DOHH2 (cell line): ENCODE data around the gene DBN1.
A peak's percentile ranks its signal among the peaks of the same experiment; 100 is the strongest.

ENCODE experiments used
- H3F3A ChIP-seq: fragments of 200-600 bp; sonication (generic), shearing (Covaris generic); 2 replicates; pipeline ENCODE4 v1.6.0; 2016; ENCODE audit warnings: antibody characterized with exemption, mild to moderate bottlenecking; ENCODE audit not compliant: control insufficient read depth, insufficient read depth
- H3K27ac ChIP-seq: fragments of 200-600 bp; sonication (generic); 2 replicates; pipeline ENCODE4 v1.5.1; 2014; ENCODE audit warnings: low read depth, mild to moderate bottlenecking, low read length, moderate library complexity
- H3K27me3 ChIP-seq: fragments of 200-600 bp; sonication (generic); 2 replicates; pipeline ENCODE4 v1.6.1; 2014; ENCODE audit warnings: mild to moderate bottlenecking, low read length, mixed read lengths; ENCODE audit not compliant: control insufficient read depth
- H3K36me3 ChIP-seq: fragments of 200-600 bp; sonication (generic); 2 replicates; pipeline ENCODE4 v1.6.1; 2014; ENCODE audit warnings: mild to moderate bottlenecking, low read length, moderate library complexity, mixed read lengths; ENCODE audit not compliant: control insufficient read depth
- H3K4me1 ChIP-seq: fragments of 200-600 bp; sonication (generic); 2 replicates; pipeline ENCODE4 v1.6.1; 2014; ENCODE audit warnings: mild to moderate bottlenecking, low read length, mixed read lengths; ENCODE audit not compliant: control insufficient read depth
- H3K4me2 ChIP-seq: fragments of 200-600 bp; sonication (generic); 2 replicates; pipeline ENCODE4 v1.6.0; 2014; ENCODE audit warnings: mild to moderate bottlenecking, low read length, moderate library complexity
- H3K4me3 ChIP-seq: fragments of 200-600 bp; sonication (generic); 2 replicates; pipeline ENCODE4 v1.5.1; 2014; ENCODE audit warnings: mild to moderate bottlenecking, low read length, mixed read lengths
- H3K79me2 ChIP-seq: fragments of 200-600 bp; sonication (generic); 2 replicates; pipeline ENCODE4 v1.6.1; 2014; ENCODE audit warnings: mild to moderate bottlenecking, low read length, mixed read lengths; ENCODE audit not compliant: control insufficient read depth
- H3K9me2 ChIP-seq: fragments of 200-600 bp; sonication (generic); replicated peaks from 2 replicates; pipeline ENCODE4 v1.6.1; 2014; ENCODE audit warnings: mild to moderate bottlenecking, low read length, mixed read lengths; ENCODE audit not compliant: control insufficient read depth
- H3K9me3 ChIP-seq: fragments of 200-600 bp; sonication (generic); 2 replicates; pipeline ENCODE4 v1.6.1; 2014; ENCODE audit warnings: antibody characterized with exemption, low read length, mixed read lengths; ENCODE audit not compliant: control insufficient read depth, insufficient read depth
- H4K20me1 ChIP-seq: fragments of 200-600 bp; sonication (generic); 2 replicates; pipeline ENCODE4 v1.6.0; 2014; ENCODE audit warnings: low read depth, mild to moderate bottlenecking, antibody characterized with exemption, low read length, moderate library complexity; ENCODE audit not compliant: control insufficient read depth, insufficient read depth
- CTCF ChIP-seq: fragments of 200-600 bp; sonication (generic); IDR thresholded peaks from one replicate; pipeline ENCODE4 v1.5.1; 2014; ENCODE audit warnings: antibody characterized with exemption, mild to moderate bottlenecking, low read depth, low read length; ENCODE audit not compliant: poor library complexity, severe bottlenecking
- EZH2phosphoT487 ChIP-seq: fragments of 200-600 bp; sonication (generic); IDR thresholded peaks from 2 replicates; pipeline ENCODE4 v1.6.1; 2017; ENCODE audit warnings: borderline replicate concordance, mild to moderate bottlenecking, antibody characterized with exemption, low read length, moderate library complexity, mixed read lengths

Gene DBN1

GRCh38 chr5:177508221-177508611 is 34.8 kb upstream of the DBN1 start:
- H3K79me2 ChIP-seq: peaks cover 39% of the 10 kb centered on the region
- H3K4me1 ChIP-seq: peaks cover 78% of the 10 kb centered on the region
- H4K20me1 ChIP-seq: 0 out of 2 replicates have a peak, but pooled peaks cover 4% of the 10 kb centered on the region
- peak overlapping the region; percentile 99 for H3K27ac ChIP-seq
- H3K9me3 ChIP-seq: no peaks in the 10 kb centered on the region
- peaks cover 24% of the 10 kb centered on the region for H3F3A ChIP-seq
- no peaks in the 10 kb centered on the region for H3K9me2 ChIP-seq
- peak overlapping the region; percentile 81 for H3K4me3 ChIP-seq
- peak overlapping the region; percentile 100 for H3K4me2 ChIP-seq
- H3K27me3 ChIP-seq: no peaks in the 10 kb centered on the region
- no peak for TF ChIP-seq EZH2phosphoT487
- peak; percentile 23 for TF ChIP-seq CTCF
- peaks cover 93% of the 10 kb centered on the region for H3K36me3 ChIP-seq

DNA sequence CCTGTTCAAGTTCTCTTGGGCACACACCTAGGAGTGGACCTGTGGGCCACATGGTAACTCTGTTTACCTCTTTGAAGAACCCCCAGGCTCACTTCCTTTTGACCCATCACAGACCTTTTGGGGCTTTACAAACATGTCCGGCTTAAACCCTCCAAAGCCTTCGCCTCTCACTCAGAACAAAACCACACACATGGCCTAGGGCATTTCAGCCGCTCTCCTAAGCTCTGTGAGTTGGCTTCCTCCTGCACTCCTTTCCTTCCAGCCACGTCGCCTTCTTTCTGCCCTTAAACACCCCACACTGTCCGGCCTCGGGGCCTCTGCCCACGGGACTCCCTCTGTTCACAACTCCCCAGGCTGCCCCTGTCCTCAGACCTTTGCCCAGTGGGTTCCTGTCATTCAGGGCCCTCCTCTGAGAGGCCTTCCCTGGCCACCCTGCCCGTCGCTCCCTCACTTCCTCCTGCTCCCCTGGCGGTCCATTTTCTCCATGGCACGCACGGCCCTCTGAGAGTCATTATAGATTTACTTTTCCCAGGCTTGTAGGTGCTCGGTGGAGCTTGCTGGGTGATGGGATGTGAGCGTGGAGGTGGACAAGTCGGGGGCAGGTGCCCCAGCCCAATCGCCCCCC is 34.3 kb upstream of the DBN1 start:
- Histone ChIP-seq H3F3A (peaks cover 29% of the 10 kb centered on the region), H3K27me3 (no peaks in the 10 kb centered on the region), H3K79me2 (peaks cover 39% of the 10 kb centered on the region), H3K9me3 (no peaks in the 10 kb centered on the region), H3K9me2 (no peaks in the 10 kb centered on the region), H3K4me2 (peak overlapping the region; percentile 100), H3K36me3 (peaks cover 93% of the 10 kb centered on the region), H3K4me1 (peaks cover 83% of the 10 kb centered on the region), H3K27ac (peak overlapping the region; percentile 99), H3K4me3 (peak overlapping the region; percentile 81), H4K20me1 (peaks cover 4% of the 10 kb centered on the region; the same call in 1 of the 2 replicates)
- TF ChIP-seq EZH2phosphoT487: no peak
- TF ChIP-seq CTCF: peak; percentile 36

GRCh38 chr5:177507165-177507564 is 33.7 kb upstream of the DBN1 start:
- no peak for TF ChIP-seq EZH2phosphoT487
- TF ChIP-seq CTCF: peak; percentile 38
- H3K27ac ChIP-seq: peak overlapping the region; percentile 99
- peaks cover 4% of the 10 kb centered on the region; the same call in 1 of the 2 replicates for H4K20me1 ChIP-seq
- H3K9me2 ChIP-seq: no peaks in the 10 kb centered on the region
- peaks cover 35% of the 10 kb centered on the region for H3F3A ChIP-seq
- no peaks in the 10 kb centered on the region for H3K27me3 ChIP-seq
- H3K4me1 ChIP-seq: peaks cover 85% of the 10 kb centered on the region
- no peaks in the 10 kb centered on the region for H3K9me3 ChIP-seq
- peak overlapping the region; percentile 81 for H3K4me3 ChIP-seq
- peaks cover 39% of the 10 kb centered on the region for H3K79me2 ChIP-seq
- H3K36me3 ChIP-seq: peaks cover 93% of the 10 kb centered on the region
- peak overlapping the region; percentile 100 for H3K4me2 ChIP-seq
